Renal cortex interstitium (tissue), 15 donors: ENCODE data around the gene RNF10. TPM values are rescaled to one million over a fixed set of nuclear protein-coding genes. Genes with fewer than 3 reads are reported as not detected.
"Not testable (repeated sequence)": the region's sequence is repeated elsewhere in the genome, so short reads cannot be mapped to it uniquely, and the experiment has no call there.

ENCODE experiments used
- DNase-seq, 11 donors: peaks; one replicate each; pipeline ENCODE4 v3.0.0-alpha.2; 2013; ENCODE audit warnings: low read depth in 9 of 11, low spot score in 4 of 11; ENCODE audit errors: extremely low read depth in 1 of 11
- long read RNA-seq, 16 experiments: transcript quantifications; one replicate each; lab custom pipeline, GENCODE V29; 2026
- polyA plus RNA-seq, 3 donors: library from polyadenylated mRNA; unstranded; fragments of 120-200 nt; gene quantifications; one replicate each; pipeline ENCODE4 v1.2.1, GENCODE V29; 2013; ENCODE audit not compliant: insufficient read length in 3 of 3

The RNF10 gene
- 100 to 1,000 TPM; 191 to 262 (median 196) TPM for polyA plus RNA-seq
- long read RNA-seq, donor 1, transcript RNF10-201 (17 exons, 3,825 nt) = major isoform, 7 of 34 reads
- long read RNA-seq, donor 1, partial matches to known transcripts = 21 of 34 reads
- long read RNA-seq, donor 1, other reads (novel, unspliced or antisense) = 0 of 34 reads
- long read RNA-seq, donor 2, transcript RNF10-201 (17 exons, 3,825 nt) = major isoform, 6 of 62 reads
- long read RNA-seq, donor 2, partial matches to known transcripts = 49 of 62 reads
- long read RNA-seq, donor 2, other reads (novel, unspliced or antisense) = 0 of 62 reads
- long read RNA-seq, donor 3, transcript RNF10-201 (17 exons, 3,825 nt) = major isoform, 12 of 61 reads
- long read RNA-seq, donor 3, partial matches to known transcripts = 42 of 61 reads
- long read RNA-seq, donor 3, other reads (novel, unspliced or antisense) = 0 of 61 reads
- long read RNA-seq, donor 4, transcript RNF10-201 (17 exons, 3,825 nt) = major isoform, 8 of 32 reads
- long read RNA-seq, donor 4, partial matches to known transcripts = 22 of 32 reads
- long read RNA-seq, donor 4, other reads (novel, unspliced or antisense) = 0 of 32 reads
- long read RNA-seq, donor 5 = 0 reads
- long read RNA-seq, donor 6, transcript RNF10-201 (17 exons, 3,825 nt) = major isoform, 6 of 12 reads
- long read RNA-seq, donor 6, partial matches to known transcripts = 0 of 12 reads
- long read RNA-seq, donor 6, other reads (novel, unspliced or antisense) = 0 of 12 reads
- long read RNA-seq, donor 7, transcript RNF10-201 (17 exons, 3,825 nt) = major isoform, 10 of 77 reads
- long read RNA-seq, donor 7, partial matches to known transcripts = 16 of 77 reads
- long read RNA-seq, donor 7, other reads (novel, unspliced or antisense) = 47 of 77 reads
- long read RNA-seq, donor 8, transcript RNF10-203 (17 exons, 2,671 nt) = minor isoform, 8 of 44 reads
- long read RNA-seq, donor 8, transcript RNF10-201 (17 exons, 3,825 nt) = major isoform, 12 of 44 reads
- long read RNA-seq, donor 8, transcript RNF10-222 (3 exons, 536 nt) = minor isoform, 5 of 44 reads
- long read RNA-seq, donor 8, partial matches to known transcripts = 18 of 44 reads
- long read RNA-seq, donor 8, other reads (novel, unspliced or antisense) = 0 of 44 reads
- long read RNA-seq, donor 9, transcript RNF10-201 (17 exons, 3,825 nt) = major isoform, 11 of 14 reads
- long read RNA-seq, donor 9, partial matches to known transcripts = 0 of 14 reads
- long read RNA-seq, donor 9, other reads (novel, unspliced or antisense) = 0 of 14 reads
- long read RNA-seq, donor 10, transcript RNF10-201 (17 exons, 3,825 nt) = major isoform, 10 of 51 reads
- long read RNA-seq, donor 10, partial matches to known transcripts = 35 of 51 reads
- long read RNA-seq, donor 10, other reads (novel, unspliced or antisense) = 0 of 51 reads
- long read RNA-seq, donor 11, transcript RNF10-201 (17 exons, 3,825 nt) = major isoform, 8 of 21 reads
- long read RNA-seq, donor 11, partial matches to known transcripts = 12 of 21 reads
- long read RNA-seq, donor 11, other reads (novel, unspliced or antisense) = 0 of 21 reads
- long read RNA-seq, donor 12, transcript RNF10-201 (17 exons, 3,825 nt) = major isoform, 7 of 50 reads
- long read RNA-seq, donor 12, partial matches to known transcripts = 14 of 50 reads
- long read RNA-seq, donor 12, other reads (novel, unspliced or antisense) = 26 of 50 reads
- long read RNA-seq, donor 13 = 0 reads
- long read RNA-seq, donor 14, partial matches to known transcripts = 0 of 7 reads
- long read RNA-seq, donor 14, other reads (novel, unspliced or antisense) = 0 of 7 reads
- long read RNA-seq, donor 15, transcript RNF10-201 (17 exons, 3,825 nt) = major isoform, 5 of 19 reads
- long read RNA-seq, donor 15, partial matches to known transcripts = 13 of 19 reads
- long read RNA-seq, donor 15, other reads (novel, unspliced or antisense) = 0 of 19 reads
- long read RNA-seq, donor 16, transcript RNF10-201 (17 exons, 3,825 nt) = major isoform, 31 of 246 reads
- long read RNA-seq, donor 16, partial matches to known transcripts = 120 of 246 reads
- long read RNA-seq, donor 16, other reads (novel, unspliced or antisense) = 90 of 246 reads

- DNase-seq = peak; percentile 83 to 94 (median 88)
Measured at GRCh38 chr12:120534203-120534702, at the start of gene RNF10. TSS of gene RNF10 (plus strand) at chr12:120534356. CDS start at chr12:120534812, 456 bp downstream.

GRCh38 chr12:120485961-120486881 lies 47.9 kb upstream of the RNF10 start:
- DNase-seq = no peak

GRCh38 chr12:120487552-120487951 lies 46.6 kb upstream of the RNF10 start:
- DNase-seq = not testable (repeated sequence)

- no peak for DNase-seq
Measured at GRCh38 chr12:120488057-120488640, 46.0 kb upstream of the RNF10 start.

- no peak for DNase-seq
Measured at GRCh38 chr12:120489018-120489417, 45.1 kb upstream of the RNF10 start.

GRCh38 chr12:120490325-120490724 lies 43.8 kb upstream of the RNF10 start:
- DNase-seq = no peak

GRCh38 chr12:120490833-120491512 lies 43.2 kb upstream of the RNF10 start:
- DNase-seq = no peak

GRCh38 chr12:120495186-120495730 lies 38.9 kb upstream of the RNF10 start:
- DNase-seq = no peak

GRCh38 chr12:120495731-120496412 lies 38.3 kb upstream of the RNF10 start, which contains the start of gene DYNLL1:
TSS of gene DYNLL1 (plus strand) at chr12:120496113. CDS start at chr12:120496422, 309 bp downstream.
- peak; percentile 91 to 98 (median 96) for DNase-seq

GRCh38 chr12:120496413-120497340 lies 37.5 kb upstream of the RNF10 start:
- DNase-seq = peak in 4 of 11 donors; percentile 38 to 50 (median 41)

GRCh38 chr12:120497524-120498150 lies 36.5 kb upstream of the RNF10 start:
- no peak for DNase-seq

GRCh38 chr12:120498870-120499515 lies 35.2 kb upstream of the RNF10 start:
- no peak for DNase-seq
